WERI-Rb-1 (cell line): ENCODE data around the gene TXNDC8.

ENCODE experiments used
- DNase-seq: peaks from one replicate; pipeline ENCODE4 v3.0.0-alpha.2; 2020
- H3K27ac ChIP-seq: fragments of 250-450 bp; sonication (Bioruptor Pico); 2 replicates; pipeline ENCODE4 v1.5.1; 2020; ENCODE audit warnings: mild to moderate bottlenecking, moderate library complexity
- H3K27me3 ChIP-seq: fragments of 250-450 bp; sonication (Bioruptor Pico); 2 replicates; pipeline ENCODE4 v1.5.1; 2021; ENCODE audit warnings: mild to moderate bottlenecking, low read depth, moderate library complexity; ENCODE audit not compliant: insufficient read depth, severe bottlenecking
- H3K36me3 ChIP-seq: fragments of 250-450 bp; sonication (Bioruptor Pico); 2 replicates; pipeline ENCODE4 v1.5.1; 2020; ENCODE audit warnings: mild to moderate bottlenecking, moderate library complexity
- H3K4me3 ChIP-seq: 2 replicates; pipeline ENCODE4 v1.5.1; 2011; ENCODE audit warnings: low read depth, mild to moderate bottlenecking, control low read depth, low read length
- H3K9me3 ChIP-seq: fragments of 250-450 bp; sonication (Bioruptor Pico); 2 replicates; pipeline ENCODE4 v1.5.1; 2021; ENCODE audit warnings: mild to moderate bottlenecking, moderate library complexity; ENCODE audit not compliant: severe bottlenecking
- TF ChIP-seq, protein P1 (sequence below): IDR thresholded peaks from 2 replicates; pipeline ENCODE4 v1.5.1; 2011; ENCODE audit warnings: low read depth, mild to moderate bottlenecking, control low read depth, inconsistent platforms, low read length

The TXNDC8 gene

DNA sequence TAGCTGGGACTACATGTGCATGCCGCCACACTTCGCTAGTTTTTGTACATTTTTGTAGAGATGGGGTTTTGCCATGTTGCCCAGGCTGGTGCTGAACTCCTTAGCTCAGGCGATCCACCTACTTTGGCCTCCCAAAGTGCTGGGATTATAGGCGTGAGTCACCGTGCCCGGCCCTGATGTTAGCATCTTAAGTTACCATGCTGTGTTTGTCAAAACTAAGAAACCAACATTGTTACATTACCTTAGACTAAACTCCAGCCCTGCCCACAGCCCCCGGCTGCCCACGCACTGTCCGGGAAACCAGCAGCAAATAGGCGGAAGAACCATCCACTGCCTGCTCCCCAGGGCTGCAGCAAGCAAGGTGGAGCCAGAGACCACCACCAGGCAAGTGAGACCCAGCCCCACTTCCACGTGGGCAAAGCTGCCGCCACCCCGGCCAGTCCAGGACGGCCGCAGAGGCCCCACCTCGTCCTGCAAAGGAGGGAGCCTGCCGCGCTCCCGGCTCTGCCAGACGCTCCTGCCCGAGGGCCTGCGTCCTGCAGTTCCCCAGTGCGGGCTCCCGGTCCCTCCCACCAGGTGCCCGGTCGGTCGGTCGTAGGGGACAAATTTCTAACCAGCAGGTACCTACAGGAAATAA lies 45.6 kb downstream of the TXNDC8 start:
- Histone ChIP-seq H3K36me3 (no peaks in the 10 kb centered on the region), H3K4me3 (no peak overlapping the region), H3K9me3 (peaks cover 5% of the 10 kb centered on the region), H3K27ac (no peak overlapping the region), H3K27me3 (peaks cover 99% of the 10 kb centered on the region)
- TF ChIP-seq, protein P1, sequence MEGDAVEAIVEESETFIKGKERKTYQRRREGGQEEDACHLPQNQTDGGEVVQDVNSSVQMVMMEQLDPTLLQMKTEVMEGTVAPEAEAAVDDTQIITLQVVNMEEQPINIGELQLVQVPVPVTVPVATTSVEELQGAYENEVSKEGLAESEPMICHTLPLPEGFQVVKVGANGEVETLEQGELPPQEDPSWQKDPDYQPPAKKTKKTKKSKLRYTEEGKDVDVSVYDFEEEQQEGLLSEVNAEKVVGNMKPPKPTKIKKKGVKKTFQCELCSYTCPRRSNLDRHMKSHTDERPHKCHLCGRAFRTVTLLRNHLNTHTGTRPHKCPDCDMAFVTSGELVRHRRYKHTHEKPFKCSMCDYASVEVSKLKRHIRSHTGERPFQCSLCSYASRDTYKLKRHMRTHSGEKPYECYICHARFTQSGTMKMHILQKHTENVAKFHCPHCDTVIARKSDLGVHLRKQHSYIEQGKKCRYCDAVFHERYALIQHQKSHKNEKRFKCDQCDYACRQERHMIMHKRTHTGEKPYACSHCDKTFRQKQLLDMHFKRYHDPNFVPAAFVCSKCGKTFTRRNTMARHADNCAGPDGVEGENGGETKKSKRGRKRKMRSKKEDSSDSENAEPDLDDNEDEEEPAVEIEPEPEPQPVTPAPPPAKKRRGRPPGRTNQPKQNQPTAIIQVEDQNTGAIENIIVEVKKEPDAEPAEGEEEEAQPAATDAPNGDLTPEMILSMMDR, result no peak
- DNase-seq, result no peak

GRCh38 chr9:110290001-110290400 lies 47.7 kb downstream of the TXNDC8 start:
- no peaks in the 10 kb centered on the region for H3K36me3 ChIP-seq
- H3K27me3 ChIP-seq, result peaks cover 96% of the 10 kb centered on the region
- no peak overlapping the region for H3K27ac ChIP-seq
- no peak for DNase-seq
- H3K4me3 ChIP-seq, result no peak overlapping the region
- peaks cover 5% of the 10 kb centered on the region for H3K9me3 ChIP-seq
- TF ChIP-seq, protein P1, result no peak

GRCh38 chr9:110288503-110288902 lies 49.2 kb downstream of the TXNDC8 start:
- TF ChIP-seq, protein P1, result no peak
- H3K9me3 ChIP-seq, result peaks cover 5% of the 10 kb centered on the region
- peaks cover 93% of the 10 kb centered on the region for H3K27me3 ChIP-seq
- no peak overlapping the region for H3K27ac ChIP-seq
- no peaks in the 10 kb centered on the region for H3K36me3 ChIP-seq
- no peak for DNase-seq
- H3K4me3 ChIP-seq, result no peak overlapping the region

DNA sequence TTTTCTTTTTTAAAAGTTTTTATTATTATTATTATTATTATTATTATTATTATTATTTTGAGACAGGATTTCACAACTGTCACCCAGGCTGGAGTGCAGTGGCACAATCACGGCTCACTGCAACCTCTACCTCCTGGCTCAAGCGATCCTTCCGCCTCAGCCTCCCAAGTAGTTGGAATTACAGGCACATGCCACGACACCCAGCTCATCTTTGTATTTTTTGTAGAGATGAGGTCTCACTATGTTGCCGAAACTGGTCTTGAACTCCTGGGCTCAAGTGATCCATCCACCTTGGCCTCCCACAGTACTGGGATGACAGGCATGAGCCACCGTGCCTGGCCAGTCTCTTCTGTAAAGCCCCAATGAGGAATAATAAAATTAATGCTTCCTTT lies 50.4 kb downstream of the TXNDC8 start:
- TF ChIP-seq, protein P1, result no peak
- H3K27ac ChIP-seq, result no peak overlapping the region

GRCh38 chr9:110284211-110284844 lies 53.3 kb downstream of the TXNDC8 start:
- DNase-seq, result no peak
- H3K4me3 ChIP-seq, result no peak overlapping the region
- TF ChIP-seq, protein P1, result no peak
- H3K27ac ChIP-seq, result no peak overlapping the region
- no peaks in the 10 kb centered on the region for H3K9me3 ChIP-seq
- H3K36me3 ChIP-seq, result no peaks in the 10 kb centered on the region
- peaks cover 93% of the 10 kb centered on the region for H3K27me3 ChIP-seq

More for the DNA sequence above, 50.4 kb downstream of the TXNDC8 start:
- H3K27me3 ChIP-seq, result peaks cover 93% of the 10 kb centered on the region
- no peaks in the 10 kb centered on the region for H3K36me3 ChIP-seq
- no peak for DNase-seq
- peaks cover 5% of the 10 kb centered on the region for H3K9me3 ChIP-seq
- no peak overlapping the region for H3K4me3 ChIP-seq

- peaks cover 93% of the 10 kb centered on the region for H3K27me3 ChIP-seq
- no peak overlapping the region for H3K27ac ChIP-seq
- DNase-seq, result no peak
- H3K4me3 ChIP-seq, result no peak overlapping the region
- no peaks in the 10 kb centered on the region for H3K9me3 ChIP-seq
- TF ChIP-seq, protein P1, result no peak
- no peaks in the 10 kb centered on the region for H3K36me3 ChIP-seq
These were observed 53.9 kb downstream of the TXNDC8 start for GRCh38 chr9:110283751-110284150.
